OCI-LY7 (cell line): Measurements from ENCODE around the gene RANBP17. TPM values are rescaled to one million over a fixed set of nuclear protein-coding genes. Genes with fewer than 3 reads are reported as not detected.

ENCODE experiments used
- BruUV-seq: library from RNA; stranded (reverse); fragments of 400-500 nt; replicated peaks from 2 replicates; lab custom pipeline; 2021; lab: Mats Ljungman, UMichigan
- CTCF ChIA-PET: fragments of 300-600 bp; sonication (Branson Sonifier 250); formaldehyde crosslinking; loops from one replicate; lab custom pipeline; 2022; ENCODE audit warnings: antibody characterized with exemption; ENCODE audit not compliant: unreplicated experiment; lab: Charles Lee
- POLR2A ChIA-PET: fragments of 300-600 bp; sonication (Branson Sonifier 250); formaldehyde crosslinking; loops from one replicate; lab custom pipeline; 2022; ENCODE audit warnings: antibody characterized with exemption; lab: Charles Lee
- DNase-seq: peaks from one replicate; pipeline ENCODE4 v3.0.0-alpha.2; 2015; ENCODE audit warnings: low spot score
- H2AFZ ChIP-seq: fragments of 200-600 bp; sonication (generic), shearing (Covaris generic); 2 replicates; pipeline ENCODE4 v1.6.1; 2014; ENCODE audit warnings: mild to moderate bottlenecking, antibody characterized with exemption, low read length, moderate library complexity
- H3K27ac ChIP-seq: fragments of 200-600 bp; sonication (generic); 2 replicates; pipeline ENCODE4 v1.5.1; 2014; ENCODE audit warnings: mixed run types, low read depth, mild to moderate bottlenecking, moderate library complexity, low read length, inconsistent platforms; ENCODE audit not compliant: poor library complexity, severe bottlenecking
- H3K36me3 ChIP-seq: fragments of 200-600 bp; sonication (generic); 2 replicates; pipeline ENCODE4 v1.6.1; 2014; ENCODE audit warnings: mild to moderate bottlenecking, antibody characterized with exemption, low read length, moderate library complexity, mixed read lengths; ENCODE audit not compliant: insufficient read depth
- H3K4me1 ChIP-seq: fragments of 200-600 bp; sonication (generic); 2 replicates; pipeline ENCODE4 v1.5.1; 2014; ENCODE audit warnings: mild to moderate bottlenecking, low read length; ENCODE audit not compliant: insufficient read depth, poor library complexity, severe bottlenecking
- H3K4me2 ChIP-seq: fragments of 200-600 bp; sonication (generic); 2 replicates; pipeline ENCODE4 v1.6.1; 2014; ENCODE audit warnings: mild to moderate bottlenecking, low read length
- H3K4me3 ChIP-seq: fragments of 200-600 bp; sonication (generic); 2 replicates; pipeline ENCODE4 v1.5.1; 2014; ENCODE audit warnings: mild to moderate bottlenecking, low read depth, low read length; ENCODE audit not compliant: poor library complexity, severe bottlenecking
- H3K79me2 ChIP-seq: fragments of 200-600 bp; sonication (generic); 2 replicates; pipeline ENCODE4 v1.6.1; 2016; ENCODE audit warnings: low read depth, mild to moderate bottlenecking, low read length, moderate library complexity, mixed read lengths; ENCODE audit not compliant: insufficient read depth
- H3K9me2 ChIP-seq: fragments of 200-600 bp; sonication (generic); 2 replicates; pipeline ENCODE4 v1.6.1; 2016; ENCODE audit warnings: mild to moderate bottlenecking, low read length, mixed read lengths; ENCODE audit not compliant: insufficient read depth
- H3K9me3 ChIP-seq: fragments of 200-600 bp; sonication (generic); 2 replicates; pipeline ENCODE4 v1.6.1; 2014; ENCODE audit warnings: mild to moderate bottlenecking, mixed run types, low read length, mixed read lengths
- H4K20me1 ChIP-seq: fragments of 200-600 bp; sonication (generic); 2 replicates; pipeline ENCODE4 v1.6.1; 2014; ENCODE audit warnings: mild to moderate bottlenecking, antibody characterized with exemption, low read length, moderate library complexity, mixed read lengths; ENCODE audit not compliant: insufficient read depth
- CTCF ChIP-seq: fragments of 200-600 bp; sonication (generic); conservative IDR thresholded peaks from 2 replicates; pipeline ENCODE4 v1.5.1; 2014; ENCODE audit warnings: mild to moderate bottlenecking, antibody characterized with exemption, low read length, moderate library complexity, mixed read lengths
- EZH2phosphoT487 ChIP-seq: fragments of 200-600 bp; sonication (generic); IDR thresholded peaks from 2 replicates; pipeline ENCODE4 v1.6.1; 2018; ENCODE audit warnings: low read depth, borderline replicate concordance, mild to moderate bottlenecking, mixed run types, antibody characterized with exemption, low read length, moderate library complexity, mixed read lengths
- intact Hi-C: fragments of 100-400 bp; cut with micrococcal nuclease; formaldehyde crosslinking; loops from one replicate; pipeline ENCODE4 v1.10.0; 2022; ENCODE audit not compliant: unreplicated experiment
- total RNA-seq, 2 experiments: library from RNA; depleted of rRNA in 1 of 2; stranded (reverse); fragments of >200 nt in 1 of 2; shearing (Covaris generic) in 1 of 2; gene quantifications; 2 replicates each; pipeline ENCODE4 v1.2.3, GENCODE V29; 2014 to 2022

The RANBP17 gene
- total RNA-seq, 2 experiments from 2014 or later, result not detected

GRCh38 chr5:170882345-170882744 is 20.5 kb downstream of the RANBP17 start:
- Histone ChIP-seq H2AFZ (no peak overlapping the region), H3K9me3 (no peaks in the 10 kb centered on the region), H3K79me2 (no peaks in the 10 kb centered on the region), H3K9me2 (no peaks in the 10 kb centered on the region), H3K4me1 (no peaks in the 10 kb centered on the region), H3K4me2 (no peak overlapping the region), H3K27ac (no peak overlapping the region), H4K20me1 (no peaks in the 10 kb centered on the region), H3K4me3 (no peak overlapping the region), H3K36me3 (no peaks in the 10 kb centered on the region)
- intact Hi-C loops, result no loop called here
- no peak for TF ChIP-seq EZH2phosphoT487
- no peak for TF ChIP-seq CTCF
- POLR2A ChIA-PET, result no interaction called here
- DNase-seq, result no peak
- BruUV-seq, result no TSS peak
- CTCF ChIA-PET, result no interaction called here

- Histone ChIP-seq H3K4me2 (no peak overlapping the region), H3K27ac (no peak overlapping the region), H3K36me3 (no peaks in the 10 kb centered on the region), H3K9me3 (no peaks in the 10 kb centered on the region), H2AFZ (no peak overlapping the region), H4K20me1 (no peaks in the 10 kb centered on the region), H3K79me2 (no peaks in the 10 kb centered on the region), H3K4me3 (no peak overlapping the region), H3K9me2 (no peaks in the 10 kb centered on the region), H3K4me1 (no peaks in the 10 kb centered on the region)
- no peak for DNase-seq
- TF ChIP-seq EZH2phosphoT487 (no peak), CTCF (no peak)
- ChIA-PET CTCF (no interaction called here), POLR2A (interaction anchor here (0.7 kb wide), 1 partner anchor 42 kb away, joined by 5 read pairs; no protein-coding TSS in a partner anchor)
- BruUV-seq, result no TSS peak
- intact Hi-C loops, result no loop called here
These were observed 23.4 kb downstream of the RANBP17 start for GRCh38 chr5:170885256-170885655.

GRCh38 chr5:170885809-170886208 is 24.0 kb downstream of the RANBP17 start:
- TF ChIP-seq EZH2phosphoT487, result no peak
- TF ChIP-seq CTCF, result no peak
- H3K4me3 ChIP-seq, result no peak overlapping the region
- no peaks in the 10 kb centered on the region for H3K4me1 ChIP-seq
- POLR2A ChIA-PET, result interaction anchor here (0.7 kb wide), 1 partner anchor 43 kb away, joined by 5 read pairs; no protein-coding TSS in a partner anchor
- intact Hi-C loops, result no loop called here
- no TSS peak for BruUV-seq
- no peak for DNase-seq
- H3K36me3 ChIP-seq, result no peaks in the 10 kb centered on the region
- H3K9me2 ChIP-seq, result no peaks in the 10 kb centered on the region
- H2AFZ ChIP-seq, result no peak overlapping the region
- no peak overlapping the region for H3K27ac ChIP-seq
- no peaks in the 10 kb centered on the region for H3K79me2 ChIP-seq
- CTCF ChIA-PET, result no interaction called here
- no peaks in the 10 kb centered on the region for H3K9me3 ChIP-seq
- no peak overlapping the region for H3K4me2 ChIP-seq
- H4K20me1 ChIP-seq, result no peaks in the 10 kb centered on the region
